ENCODE results near the gene COLGALT1.

The COLGALT1 gene

GRCh38 chr19:17627161-17627560 is 71.7 kb downstream of the COLGALT1 start:
- Histone ChIP-seq H3K4me3 (ENCODE audit: low read depth in 1 of 2, low read length in 2 of 2) (no peak overlapping the region), H3K27ac (ENCODE audit: low read length) (no peak overlapping the region), H3K9me3 (ENCODE audit: control insufficient read depth in 1 of 2, low read length in 2 of 2) (peaks cover 0 to 9% of the 10 kb centered on the region in 2 donors), H3K4me1 (ENCODE audit: control insufficient read depth in 1 of 2, insufficient read depth in 2 of 2, low read length in 2 of 2) (no peaks in the 10 kb centered on the region), H3K36me3 (ENCODE audit: control insufficient read depth in 1 of 2, insufficient read depth in 2 of 2, low read length in 2 of 2) (no peaks in the 10 kb centered on the region), H3K27me3 (ENCODE audit: low read depth, low read length) (no peaks in the 10 kb centered on the region)

GRCh38 chr19:17627921-17628320 is 72.5 kb downstream of the COLGALT1 start:
- Histone ChIP-seq H3K4me1 (ENCODE audit: control insufficient read depth in 1 of 2, insufficient read depth in 2 of 2, low read length in 2 of 2) (no peaks in the 10 kb centered on the region), H3K27ac (ENCODE audit: low read length) (no peak overlapping the region), H3K4me3 (ENCODE audit: low read depth in 1 of 2, low read length in 2 of 2) (no peak overlapping the region), H3K36me3 (ENCODE audit: control insufficient read depth in 1 of 2, insufficient read depth in 2 of 2, low read length in 2 of 2) (no peaks in the 10 kb centered on the region), H3K9me3 (ENCODE audit: control insufficient read depth in 1 of 2, low read length in 2 of 2) (peaks cover 0 to under 1% of the 10 kb centered on the region in 2 donors), H3K27me3 (ENCODE audit: low read depth, low read length) (no peaks in the 10 kb centered on the region)

- Histone ChIP-seq H3K36me3 (ENCODE audit: control insufficient read depth in 1 of 2, insufficient read depth in 2 of 2, low read length in 2 of 2) (no peaks in the 10 kb centered on the region), H3K4me1 (ENCODE audit: control insufficient read depth in 1 of 2, insufficient read depth in 2 of 2, low read length in 2 of 2) (no peaks in the 10 kb centered on the region), H3K27ac (ENCODE audit: low read length) (no peak overlapping the region), H3K27me3 (ENCODE audit: low read depth, low read length) (no peaks in the 10 kb centered on the region), H3K9me3 (ENCODE audit: control insufficient read depth in 1 of 2, low read length in 2 of 2) (no peaks in the 10 kb centered on the region), H3K4me3 (ENCODE audit: low read depth in 1 of 2, low read length in 2 of 2) (no peak overlapping the region)
These were observed 74.3 kb downstream of the COLGALT1 start for GRCh38 chr19:17629760-17630159.

- no peaks in the 10 kb centered on the region for H3K4me1 ChIP-seq (ENCODE audit: control insufficient read depth in 1 of 2, insufficient read depth in 2 of 2, low read length in 2 of 2)
- H3K9me3 ChIP-seq (ENCODE audit: control insufficient read depth in 1 of 2, low read length in 2 of 2): no peaks in the 10 kb centered on the region
- no peaks in the 10 kb centered on the region for H3K36me3 ChIP-seq (ENCODE audit: control insufficient read depth in 1 of 2, insufficient read depth in 2 of 2, low read length in 2 of 2)
- no peaks in the 10 kb centered on the region for H3K27me3 ChIP-seq (ENCODE audit: low read depth, low read length)
- H3K27ac ChIP-seq (ENCODE audit: low read length): no peak overlapping the region
- H3K4me3 ChIP-seq (ENCODE audit: low read depth in 1 of 2, low read length in 2 of 2): no peak overlapping the region
These were observed 77.1 kb downstream of the COLGALT1 start for GRCh38 chr19:17632577-17632976.

All from muscle layer of duodenum (tissue), 2 donors.